K562 (cell line): ENCODE results near the gene MICU2. TPM values are rescaled to one million over a fixed set of nuclear protein-coding genes. Genes with fewer than 3 reads are reported as not detected.

Experiments
- ARID2 ChIP-seq: fragments of 450-650 bp; IDR thresholded peaks from 2 replicates; pipeline ENCODE4 v1.6.1; 2017; ENCODE audit warnings: antibody characterized with exemption, mild to moderate bottlenecking
- GABPB1 ChIP-seq: sonication (generic); formaldehyde crosslinking; IDR thresholded peaks from 2 replicates; pipeline ENCODE4 v1.8.0; 2022; ENCODE audit warnings: mild to moderate bottlenecking, missing genetic modification reagents
- GTF2E2 ChIP-seq: fragments of 200-800 bp; sonication (Bioruptor generic); IDR thresholded peaks from 2 replicates; pipeline ENCODE4 v1.6.1; 2016; ENCODE audit warnings: missing genetic modification characterization, missing compliant biosample characterization
- KDM1A ChIP-seq, 2 experiments: fragments of 450-650 bp; IDR thresholded peaks; 2 replicates each; pipeline ENCODE4 v1.6.1; 2016; ENCODE audit warnings: mild to moderate bottlenecking in 2 of 2
- KDM4B ChIP-seq, 2 experiments: fragments of 450-650 bp in 1 of 2; sonication (generic) in 1 of 2; IDR thresholded peaks; 2 replicates each; pipeline ENCODE4 v1.6.1; 2016 to 2017; ENCODE audit warnings: borderline replicate concordance in 2 of 2, antibody characterized with exemption in 1 of 2, low read depth in 1 of 2, mild to moderate bottlenecking in 1 of 2
- NONO ChIP-seq, 2 experiments: fragments of 200-400 bp in 1 of 2; fragments of 450-650 bp in 1 of 2; formaldehyde crosslinking in 1 of 2; IDR thresholded peaks; 2 replicates each; pipeline ENCODE4 v1.6.1; 2017; ENCODE audit warnings: low read depth in 2 of 2, mild to moderate bottlenecking in 2 of 2, moderate library complexity in 2 of 2, low read length in 1 of 2
- NR0B1 ChIP-seq: fragments of 450-650 bp; IDR thresholded peaks from one replicate; pipeline ENCODE4 v1.6.1; 2018; ENCODE audit warnings: mild to moderate bottlenecking, moderate library complexity; ENCODE audit not compliant: partially characterized antibody
- PCBP2 ChIP-seq: fragments of 200-400 bp; formaldehyde crosslinking; IDR thresholded peaks from 2 replicates; pipeline ENCODE4 v1.6.1; 2018; ENCODE audit warnings: low read length, low read depth, mild to moderate bottlenecking, moderate library complexity; ENCODE audit not compliant: poor library complexity, severe bottlenecking
- SMARCE1 ChIP-seq: fragments of 450-650 bp; IDR thresholded peaks from 2 replicates; pipeline ENCODE4 v1.7.1; 2016; ENCODE audit warnings: mild to moderate bottlenecking
- SREBF2 ChIP-seq: sonication (generic); formaldehyde crosslinking; IDR thresholded peaks from 2 replicates; pipeline ENCODE4 v1.4.0; 2020; ENCODE audit warnings: mild to moderate bottlenecking, missing genetic modification reagents
- TAF7 ChIP-seq: fragments of 450-650 bp; IDR thresholded peaks from 2 replicates; pipeline ENCODE4 v1.6.1; 2016; ENCODE audit warnings: missing genetic modification characterization, missing compliant biosample characterization
- TEAD4 ChIP-seq, 2 experiments: sonication (generic) in 1 of 2; formaldehyde crosslinking in 1 of 2; IDR thresholded peaks; 2 replicates each; pipeline versions ENCODE4 v1.6.1 to v1.8.0; 2012 to 2022; ENCODE audit warnings: borderline replicate concordance in 1 of 2, inconsistent platforms in 1 of 2, low read length in 1 of 2, mild to moderate bottlenecking in 1 of 2, missing genetic modification reagents in 1 of 2
- TFE3 ChIP-seq: fragments of 450-650 bp; formaldehyde crosslinking; IDR thresholded peaks from 2 replicates; pipeline ENCODE4 v1.4.0; 2020; ENCODE audit warnings: mild to moderate bottlenecking, mixed read lengths
- ZNF318 ChIP-seq, 2 experiments: fragments of 450-650 bp; IDR thresholded peaks; 2 replicates each; pipeline ENCODE4 v1.6.1; 2016; ENCODE audit warnings: mild to moderate bottlenecking in 2 of 2, borderline replicate concordance in 1 of 2, low read depth in 1 of 2, moderate library complexity in 1 of 2
- ZNF740 ChIP-seq, 3 experiments: fragments of 200-800 bp in 1 of 3; sonication (Bioruptor generic) in 1 of 3; sonication (generic) in 1 of 3; formaldehyde crosslinking in 1 of 3; IDR thresholded peaks; 2 replicates each; pipeline versions ENCODE4 v1.6.1 to v1.8.0; 2016 to 2022; ENCODE audit warnings: mild to moderate bottlenecking in 2 of 3, missing compliant biosample characterization in 2 of 3, missing genetic modification characterization in 2 of 3, missing genetic modification reagents in 1 of 3
- polyA plus RNA-seq, 8 experiments: library from polyadenylated mRNA; depleted of rRNA in 4 of 8; stranded (reverse) in 5 of 8; unstranded in 3 of 8; fragments of >200 nt; fragmentation: Nextera tagmentation in 2 of 8; fragmentation: Illumina TruSeq in 1 of 8; extraction: Ambion mirVana in 2 of 8; extraction: Trizol in 1 of 8; gene quantifications; 2 replicates each; pipeline versions ENCODE4 v1.2.1 to v1.2.3, GENCODE V29; 2011 to 2014; ENCODE audit warnings: inconsistent platforms in 1 of 8, missing spikeins in 1 of 8
- total RNA-seq, 7 experiments: library from RNA; depleted of rRNA in 6 of 7; stranded (reverse); fragments of >200 nt in 6 of 7; fragmentation: Illumina TruSeq in 2 of 7; extraction: Trizol in 2 of 7; gene quantifications; 2 replicates each; pipeline versions ENCODE4 v1.2.1 to v1.2.3, GENCODE V29; 2011 to 2021; ENCODE audit warnings: low replicate concordance in 1 of 7

Gene MICU2
- total and polyA plus RNA-seq, 9 of the 15 experiments (the other 6 are each of a cell fraction or from before 2014, with no cell fraction given): 9.1 to 41.8 (median 33.4) TPM

GRCh38 chr13:21567714-21568113, 36.3 kb downstream of the MICU2 start (continued):
- no peak for TF ChIP-seq TFE3 (CRISPR knock-in tag)
- peak; percentile 40 to 51 for TF ChIP-seq KDM1A (IDR thresholded peaks at IDR 0.05)
- no peak for TF ChIP-seq GABPB1
- peak; percentile 90 for TF ChIP-seq SMARCE1
- no peak for TF ChIP-seq TAF7 (tag)
- peak; percentile 62 for TF ChIP-seq TEAD4 (IDR thresholded peaks at IDR 0.05; ENCODE audit: low read length)
- no peak for TF ChIP-seq TEAD4 (CRISPR knock-in tag; IDR thresholded peaks at IDR 0.05; ENCODE audit: borderline replicate concordance)
- no peak for TF ChIP-seq ZNF740 (CRISPR knock-in tag; IDR thresholded peaks at IDR 0.05)
- no peak for TF ChIP-seq ZNF740 (tag; IDR thresholded peaks at IDR 0.05)
- no peak for TF ChIP-seq SREBF2 (CRISPR knock-in tag)
- TF ChIP-seq NONO (IDR thresholded peaks at IDR 0.05; ENCODE audit: low read depth in 2 of 2, low read length in 1 of 2): 0 out of 4 replicates have a peak, but pooled peaks of 1 of the 2 experiments have one; percentile 31
- TF ChIP-seq ZNF318 (IDR thresholded peaks at IDR 0.05; ENCODE audit: borderline replicate concordance in 1 of 2, low read depth in 1 of 2): no peak
- TF ChIP-seq KDM4B (IDR thresholded peaks at IDR 0.05; ENCODE audit: borderline replicate concordance in 2 of 2, low read depth in 1 of 2): no peak
- TF ChIP-seq NR0B1: no peak
- TF ChIP-seq GTF2E2 (tag): no peak
- no peak for TF ChIP-seq PCBP2
- TF ChIP-seq ARID2: no peak
